HG03439 (cell line): ENCODE results near the gene SLC46A2.

Experiments used
- ATAC-seq: cut with Tn5 transposase; IDR thresholded peaks from one replicate; pipeline ENCODE4 v1.9.1; 2021; ENCODE audit warnings: mild to moderate bottlenecking, moderate library complexity; ENCODE audit not compliant: unreplicated experiment

The SLC46A2 gene

GRCh38 chr9:112887381-112887780 is 3.3 kb downstream of the SLC46A2 start:
- no peak for ATAC-seq

GRCh38 chr9:112886351-112886750 is 4.3 kb downstream of the SLC46A2 start:
- ATAC-seq: no peak

DNA sequence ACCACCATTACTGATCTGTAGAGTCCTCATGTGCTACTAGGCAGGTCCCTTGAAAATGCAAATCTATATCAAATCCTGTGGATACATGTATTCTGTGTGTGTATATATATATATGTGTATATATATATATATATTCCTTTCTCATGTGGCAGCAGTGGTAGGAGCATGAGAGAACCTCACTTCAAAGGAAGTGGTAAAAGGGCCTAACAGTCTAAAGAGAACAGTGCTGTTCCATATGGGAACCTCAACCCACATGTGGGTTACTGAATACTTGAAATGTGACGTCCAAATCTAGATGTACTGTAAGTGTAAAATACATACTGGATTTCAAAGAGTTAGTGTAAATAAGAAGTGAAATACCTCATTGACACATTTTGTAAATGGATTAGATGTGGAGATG is 5.4 kb downstream of the SLC46A2 start:
- no peak for ATAC-seq

GRCh38 chr9:112884721-112885120 is 6.0 kb downstream of the SLC46A2 start:
- ATAC-seq: no peak

GRCh38 chr9:112884101-112884500 is 6.6 kb downstream of the SLC46A2 start:
- no peak for ATAC-seq

- ATAC-seq: no peak
These were observed 9.3 kb downstream of the SLC46A2 start for GRCh38 chr9:112881331-112881730.

DNA sequence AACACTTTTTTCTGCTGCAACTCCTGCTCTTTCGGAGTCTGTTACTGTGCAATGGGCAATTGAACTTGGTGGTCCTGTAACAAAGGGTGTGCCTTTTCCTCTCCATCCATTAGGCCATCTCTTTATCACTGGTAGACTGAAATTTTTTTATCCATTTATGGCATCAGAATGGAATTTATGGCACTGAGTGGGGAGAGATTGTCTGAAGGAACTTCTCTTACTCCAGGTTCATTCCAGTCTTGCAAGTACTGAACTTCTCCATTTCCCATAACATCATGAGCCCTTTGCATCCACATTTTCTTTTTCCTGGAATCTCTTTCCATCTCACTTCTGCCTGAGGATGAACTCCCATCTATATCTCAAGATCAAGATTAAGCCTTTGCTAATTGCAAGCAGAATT is 10.0 kb downstream of the SLC46A2 start:
- ATAC-seq: no peak

GRCh38 chr9:112878752-112879151 is 11.9 kb downstream of the SLC46A2 start:
- no peak for ATAC-seq

DNA sequence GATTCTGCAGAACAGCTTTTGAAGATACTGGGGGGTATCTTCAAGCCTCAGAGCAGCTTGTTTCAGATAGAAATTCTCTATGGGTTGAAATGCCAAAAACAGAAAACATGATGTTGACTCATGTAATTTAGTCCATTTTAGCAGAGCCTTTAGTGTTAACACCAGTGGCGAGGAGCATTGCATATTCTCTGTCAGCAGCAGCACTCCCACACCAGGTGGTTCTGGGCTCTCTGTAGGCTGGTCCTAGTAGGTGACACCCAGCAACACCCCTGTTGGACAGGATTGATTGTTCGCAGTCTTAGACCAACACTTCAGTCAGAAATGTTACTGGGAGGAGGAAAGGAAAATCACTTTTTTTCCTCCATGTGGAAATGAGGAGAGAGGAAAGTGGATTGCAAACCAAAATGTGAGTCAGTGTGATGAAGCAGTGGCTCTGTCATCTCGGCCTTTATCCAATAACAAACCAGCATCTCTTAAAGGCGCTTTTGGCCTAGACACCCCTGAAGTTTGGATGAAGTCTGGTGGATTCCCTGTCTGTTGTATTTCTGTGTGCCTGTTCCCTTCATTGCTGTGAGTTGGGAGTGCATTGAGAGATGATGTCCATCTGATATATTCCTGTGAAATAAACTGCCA is 16.8 kb downstream of the SLC46A2 start:
- no peak for ATAC-seq

- no peak for ATAC-seq
These were observed 18.7 kb downstream of the SLC46A2 start for GRCh38 chr9:112872019-112872418.

GRCh38 chr9:112870556-112870955 is 20.1 kb downstream of the SLC46A2 start:
- no peak for ATAC-seq

- ATAC-seq: no peak
These were observed 20.8 kb downstream of the SLC46A2 start for GRCh38 chr9:112869917-112870316.

- ATAC-seq: no peak
These were observed 21.6 kb downstream of the SLC46A2 start for GRCh38 chr9:112869041-112869529.

DNA sequence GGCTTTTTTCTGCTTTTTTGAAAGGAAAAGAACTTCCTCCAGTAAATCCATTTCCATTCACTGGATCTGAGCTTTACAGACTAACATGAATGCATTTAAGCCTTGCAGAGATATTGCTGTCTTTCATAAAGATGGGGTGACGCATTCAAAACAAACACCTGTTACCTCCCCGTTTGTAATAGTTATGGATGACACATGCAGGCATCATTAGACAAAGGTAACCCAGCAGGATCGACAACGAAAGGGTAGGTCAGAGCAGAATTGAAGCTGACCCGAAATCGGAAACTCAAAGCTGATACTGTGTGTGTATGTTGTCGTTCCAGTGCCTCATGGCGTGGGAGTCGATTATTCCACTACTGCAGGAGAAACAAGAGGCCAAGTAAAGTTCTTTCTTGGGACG is 22.2 kb downstream of the SLC46A2 start:
- no peak for ATAC-seq

- no peak for ATAC-seq
These were observed 23.2 kb downstream of the SLC46A2 start for GRCh38 chr9:112867275-112867991.

DNA sequence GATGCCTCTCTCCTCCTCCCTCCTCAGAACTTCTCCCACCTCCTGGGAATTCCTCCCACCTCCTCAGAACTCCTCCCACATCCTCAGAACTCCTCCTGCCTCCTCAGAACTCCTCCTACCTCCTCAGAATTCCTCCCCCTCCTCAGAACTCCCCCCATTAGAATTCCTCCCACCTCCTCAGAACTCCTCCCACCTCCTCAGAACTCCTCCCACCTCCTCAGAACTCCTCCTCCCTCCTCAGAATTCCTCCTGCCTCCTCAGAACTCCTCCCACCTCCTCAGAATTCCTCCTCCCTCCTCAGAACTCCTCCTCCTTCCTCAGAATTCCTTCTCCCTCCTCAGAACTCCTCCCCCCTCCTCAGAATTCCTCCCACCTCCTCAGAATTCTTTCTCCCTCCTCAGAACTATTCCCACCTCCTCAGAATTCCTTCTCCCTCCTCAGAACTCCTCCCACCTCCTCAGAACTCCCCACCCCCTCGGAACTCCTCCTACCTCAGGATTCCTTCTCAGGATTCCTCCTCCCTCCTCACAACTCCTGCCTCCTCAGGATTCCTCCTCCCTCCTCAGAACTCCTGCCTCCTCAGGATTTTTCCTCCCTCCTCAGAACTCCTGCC is 23.9 kb downstream of the SLC46A2 start:
- ATAC-seq: no peak

DNA sequence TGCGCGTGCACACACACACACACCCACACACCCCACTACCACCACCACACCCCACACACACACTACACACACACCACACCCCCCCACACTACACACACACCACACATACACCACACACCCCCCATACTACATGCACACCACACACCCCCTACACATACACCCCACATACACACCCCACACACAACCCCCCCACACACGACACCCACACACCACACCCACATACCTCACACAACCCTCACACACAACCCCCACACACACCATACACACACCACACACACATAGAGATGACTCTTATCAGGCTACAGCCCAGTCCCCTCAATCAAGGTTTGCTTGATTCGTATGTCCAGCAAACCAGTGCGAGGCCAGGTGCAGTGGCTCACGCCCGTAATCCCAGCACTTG is 25.7 kb downstream of the SLC46A2 start:
- no peak for ATAC-seq

DNA sequence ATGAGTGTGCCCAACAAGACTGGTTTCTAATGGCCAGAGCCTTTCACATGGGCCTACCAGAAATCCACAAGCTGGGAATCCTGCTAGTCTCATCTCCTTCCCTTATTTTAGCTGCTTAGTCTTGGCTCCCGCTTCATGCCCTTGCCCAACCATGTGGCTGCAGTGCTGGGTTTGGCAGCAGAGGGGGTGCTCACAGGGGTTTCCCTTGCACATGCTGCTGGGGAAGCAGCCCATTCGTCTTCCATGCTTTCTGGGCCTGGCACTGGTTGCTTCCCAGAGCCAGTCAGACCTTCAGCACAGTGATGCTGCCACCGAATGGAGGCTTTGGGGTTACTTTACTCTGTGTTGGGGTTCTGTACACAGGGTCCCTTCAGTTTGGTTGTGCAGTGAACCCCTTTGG is 26.3 kb downstream of the SLC46A2 start:
- ATAC-seq: no peak

- no peak for ATAC-seq
These were observed 26.9 kb downstream of the SLC46A2 start for GRCh38 chr9:112863746-112864145.

DNA sequence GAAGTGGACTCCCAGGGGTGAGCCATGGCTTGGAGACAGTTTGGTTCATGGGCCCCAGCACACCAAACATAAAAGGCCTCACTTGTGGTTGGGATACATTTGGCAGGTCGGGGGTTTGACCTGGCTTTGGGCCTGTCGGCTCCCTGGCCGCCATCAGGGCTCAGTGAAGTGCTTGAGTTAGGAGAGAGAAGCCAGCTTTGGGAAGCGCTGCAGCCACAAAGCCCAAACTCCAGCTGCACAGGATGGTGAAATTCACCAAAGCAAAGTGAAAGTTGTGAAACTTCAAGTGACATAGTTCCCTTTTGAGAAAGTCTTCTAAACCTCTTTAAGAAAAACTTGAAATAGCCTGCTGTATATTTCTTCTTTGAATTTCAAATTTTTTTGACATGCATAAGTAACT is 27.5 kb downstream of the SLC46A2 start:
- no peak for ATAC-seq

DNA sequence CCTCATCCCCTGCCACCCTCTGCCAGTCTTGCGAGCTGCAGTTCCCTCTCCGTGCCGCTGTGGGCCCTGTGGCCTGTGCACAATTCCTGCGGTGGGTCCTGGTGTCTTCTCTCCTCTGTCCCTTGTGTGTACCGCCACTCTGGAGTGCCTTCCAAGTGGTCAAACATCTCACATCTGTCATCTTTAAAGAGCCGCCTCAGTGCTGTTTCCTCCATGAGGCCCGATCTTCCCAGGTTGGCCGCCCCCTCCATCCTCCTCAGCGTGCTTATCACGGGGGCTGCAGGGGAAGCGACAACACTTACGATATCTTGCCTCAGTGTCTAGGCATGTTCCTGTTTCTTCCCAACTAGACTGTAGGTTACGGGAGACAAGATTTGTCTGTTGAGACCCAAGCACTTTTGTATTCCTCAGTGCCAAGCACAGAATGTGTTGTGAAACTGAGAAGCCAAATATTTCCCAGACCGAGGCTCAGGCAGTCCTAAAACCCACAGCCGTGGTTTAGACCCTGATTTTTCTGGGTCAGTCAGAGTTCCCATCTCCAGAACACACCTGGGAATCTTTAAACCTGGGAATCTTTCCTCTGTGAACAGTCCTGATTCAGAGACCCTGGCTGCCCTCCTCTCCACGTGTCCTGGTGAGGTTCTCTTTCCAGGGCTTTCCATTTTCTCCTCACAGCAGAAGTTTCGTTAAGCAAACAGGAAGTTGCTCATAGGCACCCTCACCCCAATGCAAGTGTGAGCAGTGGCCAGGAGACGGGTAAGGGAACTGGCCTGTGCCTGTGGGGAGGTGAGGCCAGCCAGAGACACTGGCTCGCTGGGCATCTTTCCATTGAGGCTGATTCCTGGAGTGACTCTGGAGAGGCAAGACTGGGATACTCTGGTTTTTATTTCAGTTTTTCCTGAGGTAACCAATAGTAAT is 28.8 kb downstream of the SLC46A2 start:
- no peak for ATAC-seq
